PFSK-1 (cell line): ENCODE data around the gene ORM1.

Experiments used
- POLR2AphosphoS5 ChIP-seq: IDR thresholded peaks from 2 replicates; pipeline ENCODE4 v1.6.1; 2012; ENCODE audit warnings: low read depth, mild to moderate bottlenecking, control low read depth, low read length, moderate library complexity
- TAF1 ChIP-seq: IDR thresholded peaks from 2 replicates; pipeline ENCODE4 v1.6.1; 2012; ENCODE audit warnings: low read length, control low read depth, borderline replicate concordance; ENCODE audit not compliant: insufficient read depth

DNA sequence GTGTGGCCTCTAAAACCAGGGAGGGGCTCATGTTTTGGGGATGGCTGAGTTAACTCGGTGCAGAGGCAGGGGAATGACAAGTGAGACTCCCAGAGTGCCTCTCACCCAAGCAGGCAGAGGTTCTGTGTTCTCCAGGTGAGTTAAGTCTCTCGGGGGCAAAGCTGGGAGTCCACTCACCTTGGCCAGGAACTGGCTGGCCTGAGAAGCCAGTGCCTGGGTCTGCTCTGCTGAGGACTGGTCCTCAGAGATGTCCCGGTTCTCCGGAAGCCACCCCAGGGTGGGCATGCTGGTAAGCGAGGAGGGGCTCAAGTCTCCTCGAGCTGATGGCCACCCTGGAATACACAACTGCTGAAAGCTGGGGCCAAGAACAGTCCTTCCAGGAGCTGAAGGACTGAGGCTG lies 44.5 kb downstream of the ORM1 start:
- TF ChIP-seq POLR2AphosphoS5 (no peak), TAF1 (no peak)
